22Rv1 (cell line): Measurements from ENCODE around the gene CTAGE8.
"Not testable (repeated sequence)": the region's sequence is repeated elsewhere in the genome, so short reads cannot be mapped to it uniquely, and the experiment has no call there.

Source experiments
- CTCF ChIP-seq: fragments of 450-650 bp; IDR thresholded peaks from 2 replicates; pipeline ENCODE4 v1.5.1; 2017; ENCODE audit warnings: mild to moderate bottlenecking
- ZFX ChIP-seq: fragments of 450-650 bp; IDR thresholded peaks from 2 replicates; pipeline ENCODE4 v1.6.1; 2017; ENCODE audit warnings: antibody characterized with exemption, borderline replicate concordance

GRCh38 chr7:144228810-144229209, 40.3 kb downstream of the CTAGE8 start:
- not testable (repeated sequence) for TF ChIP-seq CTCF, ZFX
